Skin epidermis (tissue), 12 donors: ENCODE measurements around the gene IFITM2.
"Not testable (repeated sequence)": the region's sequence is repeated elsewhere in the genome, so short reads cannot be mapped to it uniquely, and the experiment has no call there.

Experiments used
- H3K27ac ChIP-seq, 21 experiments: fragments of 200-600 bp; sonication (generic) in 11 of 21; one replicate each; pipeline ENCODE4 v1.5.0; 2020; ENCODE audit warnings: mild to moderate bottlenecking in 3 of 21, inconsistent platforms in 2 of 21, moderate library complexity in 2 of 21
- H3K4me3 ChIP-seq, 7 experiments: fragments of 200-600 bp; sonication (generic) in 2 of 7; one replicate each; pipeline ENCODE4 v1.5.0; 2020; ENCODE audit warnings: inconsistent platforms in 2 of 7, mild to moderate bottlenecking in 2 of 7, moderate library complexity in 1 of 7

The IFITM2 gene

GRCh38 chr11:333616-334263 lies 26.1 kb downstream of the IFITM2 start:
- peak overlapping the region in 2 of 21 experiments; percentile 42 to 68 for H3K27ac ChIP-seq
- not testable (repeated sequence) for H3K4me3 ChIP-seq

GRCh38 chr11:334264-334994 lies 26.8 kb downstream of the IFITM2 start:
- peak overlapping the region in 2 of 21 experiments; percentile 42 to 81 for H3K27ac ChIP-seq
- no peak overlapping the region for H3K4me3 ChIP-seq

- peak overlapping the region in 20 of 21 experiments; percentile 4 to 81 (median 67) for H3K27ac ChIP-seq
Measured at GRCh38 chr11:335779-336658, 28.4 kb downstream of the IFITM2 start.

GRCh38 chr11:336659-337198 lies 29.1 kb downstream of the IFITM2 start:
- H3K27ac ChIP-seq: peak overlapping the region in 16 of 21 experiments; percentile 13 to 81 (median 68)
- H3K4me3 ChIP-seq: no peak overlapping the region

More at GRCh38 chr11:335779-336658, 28.4 kb downstream of the IFITM2 start:
- H3K4me3 ChIP-seq: no peak overlapping the region

- Histone ChIP-seq H3K27ac (peak overlapping the region in 3 of 21 experiments; percentile 13 to 24 (median 16)), H3K4me3 (no peak overlapping the region)
Measured at GRCh38 chr11:337711-338110, 30.1 kb downstream of the IFITM2 start.

- no peak overlapping the region for H3K27ac ChIP-seq
Measured at GRCh38 chr11:339963-340362, 32.3 kb downstream of the IFITM2 start.

GRCh38 chr11:340539-341512 lies 33.2 kb downstream of the IFITM2 start:
- H3K27ac ChIP-seq: peak overlapping the region in 2 of 21 experiments; percentile 19 to 71
- H3K4me3 ChIP-seq: no peak overlapping the region

More at GRCh38 chr11:339963-340362, 32.3 kb downstream of the IFITM2 start:
- no peak overlapping the region for H3K4me3 ChIP-seq

GRCh38 chr11:342328-342727 lies 34.7 kb downstream of the IFITM2 start:
- Histone ChIP-seq H3K4me3 (no peak overlapping the region), H3K27ac (peak overlapping the region in 15 of 21 experiments; percentile 2 to 71 (median 39))

GRCh38 chr11:344836-345578 lies 37.4 kb downstream of the IFITM2 start:
- Histone ChIP-seq H3K27ac (no peak overlapping the region), H3K4me3 (no peak overlapping the region)

- Histone ChIP-seq H3K4me3 (no peak overlapping the region), H3K27ac (no peak overlapping the region)
Measured at GRCh38 chr11:346529-346928, 38.9 kb downstream of the IFITM2 start.

GRCh38 chr11:349270-349954 lies 41.8 kb downstream of the IFITM2 start:
- not testable (repeated sequence) for H3K4me3 ChIP-seq, H3K27ac ChIP-seq

GRCh38 chr11:350033-350722 lies 42.6 kb downstream of the IFITM2 start:
- not testable (repeated sequence) for H3K4me3 ChIP-seq
- H3K27ac ChIP-seq: peak overlapping the region in 12 of 21 experiments; percentile 13 to 76 (median 38)

- peak overlapping the region in 14 of 21 experiments; percentile 10 to 76 (median 38) for H3K27ac ChIP-seq
- H3K4me3 ChIP-seq: no peak overlapping the region
Measured at GRCh38 chr11:350723-351255, 43.2 kb downstream of the IFITM2 start.

- peak overlapping the region in 12 of 21 experiments; percentile 10 to 76 (median 42) for H3K27ac ChIP-seq
- no peak overlapping the region for H3K4me3 ChIP-seq
Measured at GRCh38 chr11:351411-351810, 43.8 kb downstream of the IFITM2 start.

GRCh38 chr11:352456-353031 lies 44.9 kb downstream of the IFITM2 start:
- Histone ChIP-seq H3K27ac (peak overlapping the region in 18 of 21 experiments; percentile 17 to 100 (median 94)), H3K4me3 (no peak overlapping the region)
